ENCODE data around the gene GMDS. TPM values are rescaled to one million over a fixed set of nuclear protein-coding genes. Genes with fewer than 3 reads are reported as not detected.

The GMDS gene
- total RNA-seq, 1 donor: 23.2 TPM

- Histone ChIP-seq H3K4me2 (ENCODE audit: insufficient read depth, low read length) (peak overlapping the region; percentile 52), H2AFZ (ENCODE audit: low read length) (no peak overlapping the region), H3K36me3 (ENCODE audit: insufficient read depth, low read length) (no peaks in the 10 kb centered on the region), H3K79me2 (ENCODE audit: insufficient read depth, low read length) (no peaks in the 10 kb centered on the region), H3K9me3 (ENCODE audit: low read depth, low read length) (no peaks in the 10 kb centered on the region), H3K4me3 (ENCODE audit: insufficient read depth, low read length) (no peak overlapping the region), H3K4me1 (ENCODE audit: insufficient read depth, low read length) (peaks cover 7% of the 10 kb centered on the region), H3K27ac (ENCODE audit: low read depth, low read length) (no peak overlapping the region), H4K20me1 (ENCODE audit: insufficient read depth, low read length) (no peaks in the 10 kb centered on the region), H3K27me3 (ENCODE audit: insufficient read depth, low read length) (no peaks in the 10 kb centered on the region)
- DNase-seq (ENCODE audit: insufficient read length, low spot score, missing footprints): no peak
- TF ChIP-seq CTCF (IDR thresholded peaks at IDR 0.05; ENCODE audit: extremely low read depth, low read depth, low read length): no peak
Measured at GRCh38 chr6:1802491-1803395, 442.7 kb downstream of the GMDS start.

- Histone ChIP-seq H3K79me2 (ENCODE audit: insufficient read depth, low read length) (no peaks in the 10 kb centered on the region), H3K27me3 (ENCODE audit: insufficient read depth, low read length) (no peaks in the 10 kb centered on the region), H3K27ac (ENCODE audit: low read depth, low read length) (no peak overlapping the region), H4K20me1 (ENCODE audit: insufficient read depth, low read length) (no peaks in the 10 kb centered on the region), H3K4me2 (ENCODE audit: insufficient read depth, low read length) (no peak overlapping the region), H3K4me1 (ENCODE audit: insufficient read depth, low read length) (peaks cover 20% of the 10 kb centered on the region), H3K36me3 (ENCODE audit: insufficient read depth, low read length) (no peaks in the 10 kb centered on the region), H2AFZ (ENCODE audit: low read length) (no peak overlapping the region), H3K4me3 (ENCODE audit: insufficient read depth, low read length) (no peak overlapping the region), H3K9me3 (ENCODE audit: low read depth, low read length) (no peaks in the 10 kb centered on the region)
- TF ChIP-seq CTCF (IDR thresholded peaks at IDR 0.05; ENCODE audit: extremely low read depth, low read depth, low read length): no peak
- DNase-seq (ENCODE audit: insufficient read length, low spot score, missing footprints): no peak
Measured at GRCh38 chr6:1801401-1801800, 444.0 kb downstream of the GMDS start.

GRCh38 chr6:1800845-1801244 is 444.6 kb downstream of the GMDS start:
- no peak overlapping the region for H3K27ac ChIP-seq (ENCODE audit: low read depth, low read length)
- H3K4me1 ChIP-seq (ENCODE audit: insufficient read depth, low read length): peaks cover 23% of the 10 kb centered on the region
- no peak overlapping the region for H2AFZ ChIP-seq (ENCODE audit: low read length)
- no peak overlapping the region for H3K4me2 ChIP-seq (ENCODE audit: insufficient read depth, low read length)
- no peaks in the 10 kb centered on the region for H3K9me3 ChIP-seq (ENCODE audit: low read depth, low read length)
- no peak overlapping the region for H3K4me3 ChIP-seq (ENCODE audit: insufficient read depth, low read length)
- DNase-seq (ENCODE audit: insufficient read length, low spot score, missing footprints): no peak
- H4K20me1 ChIP-seq (ENCODE audit: insufficient read depth, low read length): no peaks in the 10 kb centered on the region
- no peaks in the 10 kb centered on the region for H3K27me3 ChIP-seq (ENCODE audit: insufficient read depth, low read length)
- TF ChIP-seq CTCF (IDR thresholded peaks at IDR 0.05; ENCODE audit: extremely low read depth, low read depth, low read length): no peak
- H3K79me2 ChIP-seq (ENCODE audit: insufficient read depth, low read length): no peaks in the 10 kb centered on the region
- H3K36me3 ChIP-seq (ENCODE audit: insufficient read depth, low read length): no peaks in the 10 kb centered on the region

- Histone ChIP-seq H4K20me1 (ENCODE audit: insufficient read depth, low read length) (no peaks in the 10 kb centered on the region), H3K36me3 (ENCODE audit: insufficient read depth, low read length) (no peaks in the 10 kb centered on the region), H3K9me3 (ENCODE audit: low read depth, low read length) (no peaks in the 10 kb centered on the region), H3K4me2 (ENCODE audit: insufficient read depth, low read length) (no peak overlapping the region), H2AFZ (ENCODE audit: low read length) (no peak overlapping the region), H3K27ac (ENCODE audit: low read depth, low read length) (no peak overlapping the region), H3K4me3 (ENCODE audit: insufficient read depth, low read length) (no peak overlapping the region), H3K4me1 (ENCODE audit: insufficient read depth, low read length) (peaks cover 23% of the 10 kb centered on the region), H3K27me3 (ENCODE audit: insufficient read depth, low read length) (no peaks in the 10 kb centered on the region), H3K79me2 (ENCODE audit: insufficient read depth, low read length) (no peaks in the 10 kb centered on the region)
- no peak for TF ChIP-seq CTCF (IDR thresholded peaks at IDR 0.05; ENCODE audit: extremely low read depth, low read depth, low read length)
- DNase-seq (ENCODE audit: insufficient read length, low spot score, missing footprints): no peak
Measured at GRCh38 chr6:1798965-1799325, 446.5 kb downstream of the GMDS start.
